Activated CD4-positive, alpha-beta T cell treated with anti-CD3 and anti-CD28 coated beads for 36 hours (primary cell): Measurements from ENCODE around the gene TSHZ1. TPM values are rescaled to one million over a fixed set of nuclear protein-coding genes. Genes with fewer than 3 reads are reported as not detected.
A peak's percentile ranks its signal among the peaks of the same experiment; 100 is the strongest.

Experiments
- ATAC-seq: fragments of 200-7000 bp; cut with Tn5 transposase; one replicate; pipeline ENCODE4 v1.10.0; 2021; ENCODE audit warnings: mild to moderate bottlenecking, moderate library complexity
- CTCF ChIA-PET: fragments of 350-600 bp; sonication (Branson Sonifier 250); formaldehyde crosslinking; loops from one replicate; lab custom pipeline; 2021; ENCODE audit warnings: antibody characterized with exemption; lab: Charles Lee
- POLR2A ChIA-PET: fragments of 350-600 bp; sonication (Branson Sonifier 250); formaldehyde crosslinking; loops from one replicate; lab custom pipeline; 2021; ENCODE audit warnings: antibody characterized with exemption, inconsistent platforms; lab: Charles Lee
- DNase-seq: peaks from one replicate; pipeline ENCODE4 v3.0.0-alpha.2; 2020
- H3K27ac Mint-ChIP-seq: one replicate; pipeline ENCODE4 v1.8.0; 2021; ENCODE audit warnings: mixed read lengths
- H3K27me3 Mint-ChIP-seq: one replicate; pipeline ENCODE4 v1.8.0; 2021; ENCODE audit warnings: mixed read lengths
- H3K36me3 Mint-ChIP-seq: one replicate; pipeline ENCODE4 v1.8.0; 2021; ENCODE audit warnings: low read depth, mixed read lengths
- H3K4me1 Mint-ChIP-seq: one replicate; pipeline ENCODE4 v1.8.0; 2021; ENCODE audit warnings: mixed read lengths
- H3K4me3 Mint-ChIP-seq: one replicate; pipeline ENCODE4 v1.8.0; 2021; ENCODE audit warnings: mild to moderate bottlenecking, moderate library complexity, mixed read lengths
- H3K9me3 Mint-ChIP-seq: one replicate; pipeline ENCODE4 v1.8.0; 2021; ENCODE audit warnings: low read depth, mixed read lengths
- intact Hi-C, 2 experiments: fragments of 100-400 bp; cut with DNase I in 1 of 2; cut with micrococcal nuclease in 1 of 2; formaldehyde crosslinking; loops; one replicate each; pipeline versions ENCODE4 v1.14.2 to v1.15.1; 2022 to 2024; cut with DNase I, micrococcal nuclease
- total RNA-seq, 2 experiments: library from RNA; stranded (reverse); gene quantifications; one replicate each; pipeline ENCODE4 v1.2.3, GENCODE V29; 2021

Gene TSHZ1, protein sequence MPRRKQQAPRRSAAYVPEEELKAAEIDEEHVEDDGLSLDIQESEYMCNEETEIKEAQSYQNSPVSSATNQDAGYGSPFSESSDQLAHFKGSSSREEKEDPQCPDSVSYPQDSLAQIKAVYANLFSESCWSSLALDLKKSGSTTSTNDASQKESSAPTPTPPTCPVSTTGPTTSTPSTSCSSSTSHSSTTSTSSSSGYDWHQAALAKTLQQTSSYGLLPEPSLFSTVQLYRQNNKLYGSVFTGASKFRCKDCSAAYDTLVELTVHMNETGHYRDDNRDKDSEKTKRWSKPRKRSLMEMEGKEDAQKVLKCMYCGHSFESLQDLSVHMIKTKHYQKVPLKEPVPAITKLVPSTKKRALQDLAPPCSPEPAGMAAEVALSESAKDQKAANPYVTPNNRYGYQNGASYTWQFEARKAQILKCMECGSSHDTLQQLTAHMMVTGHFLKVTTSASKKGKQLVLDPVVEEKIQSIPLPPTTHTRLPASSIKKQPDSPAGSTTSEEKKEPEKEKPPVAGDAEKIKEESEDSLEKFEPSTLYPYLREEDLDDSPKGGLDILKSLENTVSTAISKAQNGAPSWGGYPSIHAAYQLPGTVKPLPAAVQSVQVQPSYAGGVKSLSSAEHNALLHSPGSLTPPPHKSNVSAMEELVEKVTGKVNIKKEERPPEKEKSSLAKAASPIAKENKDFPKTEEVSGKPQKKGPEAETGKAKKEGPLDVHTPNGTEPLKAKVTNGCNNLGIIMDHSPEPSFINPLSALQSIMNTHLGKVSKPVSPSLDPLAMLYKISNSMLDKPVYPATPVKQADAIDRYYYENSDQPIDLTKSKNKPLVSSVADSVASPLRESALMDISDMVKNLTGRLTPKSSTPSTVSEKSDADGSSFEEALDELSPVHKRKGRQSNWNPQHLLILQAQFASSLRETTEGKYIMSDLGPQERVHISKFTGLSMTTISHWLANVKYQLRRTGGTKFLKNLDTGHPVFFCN (N-terminal part only)
- 10 to 100 TPM; 12.0 to 13.4 TPM for total RNA-seq

DNA sequence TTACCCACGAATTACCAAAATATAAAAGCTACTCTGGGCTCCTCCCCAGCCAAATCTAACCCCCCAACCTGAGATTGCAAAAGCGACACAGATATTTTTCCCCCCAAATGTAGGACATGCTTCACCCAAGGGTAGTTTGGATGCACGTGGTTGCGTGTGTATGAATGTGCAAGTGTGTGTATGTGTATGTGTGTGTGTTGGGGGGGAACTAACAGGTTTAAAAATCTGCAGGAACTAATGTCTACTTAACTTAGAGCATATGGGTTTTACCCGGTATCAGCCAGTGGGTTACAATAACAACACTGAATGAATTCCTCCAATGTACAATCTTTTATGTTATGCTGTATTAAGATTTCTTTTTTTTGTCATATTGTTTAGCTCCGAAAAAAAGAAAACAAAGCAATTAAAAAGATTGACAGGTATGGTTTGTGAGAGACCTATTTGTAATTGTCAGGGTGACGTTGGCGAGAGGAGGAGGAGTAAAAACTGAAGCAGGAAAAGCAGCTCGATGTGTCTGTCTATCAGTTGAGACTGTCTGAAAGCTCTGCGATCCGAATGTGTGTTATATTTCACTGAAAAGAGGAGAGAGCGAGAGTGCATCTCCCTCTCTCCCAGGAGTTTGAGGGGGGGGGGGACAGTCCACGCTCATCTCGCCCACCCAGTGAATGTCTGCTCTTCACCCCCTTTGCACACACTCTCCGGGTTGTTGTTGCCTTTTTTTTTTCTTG is at the start of gene TSHZ1:
TSHZ1 (plus strand) TSS at position 524 of the 728 bp plus-strand sequence. CDS start 1,080 bp downstream, outside the sequence.
- Mint-ChIP-seq H3K4me3 (peak within 1 kb of the TSS; percentile 100), H3K36me3 (peaks cover 18% of the 10 kb centered on the region), H3K27me3 (peaks cover 7% of the 10 kb centered on the region), H3K4me1 (peaks cover 58% of the 10 kb centered on the region), H3K27ac (peak within 1 kb of the TSS; percentile 97), H3K9me3 (no peaks in the 10 kb centered on the region)
- peak; percentile 39 for ATAC-seq
- POLR2A ChIA-PET, result interaction anchor here (0.6 to 2.2 kb wide), 15 partner anchors 36 to 837 kb away, joined by 3 to 16 read pairs (median 3); partner anchors contain the start of gene ZNF407
- DNase-seq, result peak; percentile 75
- intact Hi-C loops, result loop anchor here (1.0 to 10.0 kb wide), 13 partner anchors 37 to 1284 kb away; partner anchors contain the start of genes CNDP2 (in 1 of the 2), CYB5A (in 1 of the 2), TIMM21 (in 1 of the 2) and ZNF516 (in 1 of the 2)
- CTCF ChIA-PET, result interaction anchor here (0.6 to 1.2 kb wide), 4 partner anchors 10 to 1911 kb away, joined by 3 to 5 read pairs (median 4); no protein-coding TSS in a partner anchor

DNA sequence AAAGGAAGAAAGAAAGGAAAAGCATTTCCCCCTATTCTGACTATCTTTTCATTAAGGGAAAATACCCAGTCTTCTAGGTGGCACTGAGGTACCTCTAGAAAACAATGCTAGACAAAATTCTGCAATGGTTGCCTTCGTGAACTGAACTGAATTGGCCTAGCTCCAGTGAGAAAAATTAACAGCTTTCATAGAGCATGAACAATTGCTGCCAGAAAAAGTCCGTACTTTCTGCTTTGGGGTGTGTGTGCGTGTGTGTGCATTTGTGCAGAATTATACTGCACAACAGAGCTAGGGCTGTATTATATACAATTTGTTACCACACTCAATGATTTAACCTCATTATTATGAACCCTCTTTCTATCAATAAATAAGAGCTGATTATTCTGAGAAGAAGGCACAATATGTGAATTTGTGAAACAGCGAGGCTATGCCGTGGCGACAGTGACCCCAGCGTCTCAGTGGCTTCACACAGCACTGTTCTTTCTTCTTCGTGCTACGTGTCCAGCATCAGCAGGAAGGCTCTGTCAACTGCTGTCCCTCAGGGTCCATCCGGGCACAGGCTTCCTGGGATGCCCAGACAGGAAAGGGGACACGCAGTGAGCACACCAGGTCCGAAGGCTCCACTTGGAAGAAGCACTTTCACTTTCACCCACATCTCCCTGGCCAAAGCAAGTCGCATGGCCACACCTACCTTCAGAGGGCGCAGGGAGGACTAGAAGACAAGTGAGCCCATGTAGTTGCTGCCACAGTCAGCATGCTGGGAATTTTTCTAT is 49.2 kb upstream of the TSHZ1 start:
- Mint-ChIP-seq H3K27ac (peak overlapping the region; percentile 30), H3K4me3 (peak overlapping the region; percentile 66), H3K36me3 (no peaks in the 10 kb centered on the region), H3K4me1 (peaks cover 6% of the 10 kb centered on the region), H3K9me3 (no peaks in the 10 kb centered on the region), H3K27me3 (no peaks in the 10 kb centered on the region)
- intact Hi-C loops, result no loop called here
- peak; percentile 64 for ATAC-seq
- ChIA-PET POLR2A (interaction anchor here (0.5 kb wide), 1 partner anchor 183 kb away, joined by 4 read pairs; no protein-coding TSS in a partner anchor), CTCF (no interaction called here)
- peak; percentile 24 for DNase-seq

DNA sequence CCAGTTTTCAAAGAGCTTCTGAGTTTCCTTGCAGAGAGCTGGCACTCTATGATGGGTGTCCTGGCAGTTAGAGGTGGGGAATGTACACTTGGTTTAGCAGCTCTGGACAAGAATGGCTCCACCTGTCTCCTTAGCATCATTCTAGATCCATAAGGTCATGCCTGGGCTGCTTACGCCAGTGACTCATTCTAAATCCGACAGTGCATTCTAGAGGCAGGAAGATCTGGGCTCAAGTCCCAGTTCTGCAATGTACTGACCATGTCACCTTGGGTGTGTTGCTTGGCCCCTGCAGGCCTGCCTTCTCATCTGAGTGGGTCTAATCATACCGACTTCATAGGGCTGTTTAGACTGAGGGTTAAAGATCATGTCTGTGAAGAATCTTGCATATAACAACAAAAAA is 48.1 kb upstream of the TSHZ1 start:
- ChIA-PET POLR2A (no interaction called here), CTCF (no interaction called here)
- no peak for ATAC-seq
- no peak for DNase-seq
- no peaks in the 10 kb centered on the region for H3K9me3 Mint-ChIP-seq
- peaks cover 7% of the 10 kb centered on the region for H3K27me3 Mint-ChIP-seq
- H3K4me3 Mint-ChIP-seq, result no peak overlapping the region
- no peaks in the 10 kb centered on the region for H3K36me3 Mint-ChIP-seq
- H3K4me1 Mint-ChIP-seq, result peaks cover 6% of the 10 kb centered on the region
- H3K27ac Mint-ChIP-seq, result no peak overlapping the region
- intact Hi-C loops, result no loop called here

DNA sequence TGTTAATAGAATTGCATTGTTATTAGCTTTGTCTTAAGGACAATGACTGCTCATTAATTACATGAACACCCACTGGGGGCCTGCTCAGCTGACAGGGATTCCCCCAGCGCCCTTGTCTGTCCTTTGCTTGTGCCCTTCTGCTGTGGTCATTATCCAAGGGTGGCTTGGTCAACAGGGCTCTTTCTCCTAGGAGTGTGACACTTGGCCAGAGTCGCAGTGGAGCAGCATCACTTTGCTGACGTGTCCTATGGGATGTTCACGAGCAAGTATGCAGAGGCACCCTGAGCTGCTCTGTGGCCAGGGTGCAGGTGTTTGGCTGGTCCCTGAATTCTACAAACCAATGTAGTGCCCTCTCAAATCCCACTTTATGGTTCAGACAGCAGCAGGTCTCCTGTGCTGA is 47.6 kb upstream of the TSHZ1 start:
- no peak for DNase-seq
- ATAC-seq, result no peak
- Mint-ChIP-seq H3K4me1 (peaks cover 6% of the 10 kb centered on the region), H3K4me3 (no peak overlapping the region), H3K9me3 (no peaks in the 10 kb centered on the region), H3K27ac (no peak overlapping the region), H3K27me3 (peaks cover 7% of the 10 kb centered on the region), H3K36me3 (no peaks in the 10 kb centered on the region)
- CTCF ChIA-PET, result no interaction called here
- intact Hi-C loops, result no loop called here
- POLR2A ChIA-PET, result no interaction called here

DNA sequence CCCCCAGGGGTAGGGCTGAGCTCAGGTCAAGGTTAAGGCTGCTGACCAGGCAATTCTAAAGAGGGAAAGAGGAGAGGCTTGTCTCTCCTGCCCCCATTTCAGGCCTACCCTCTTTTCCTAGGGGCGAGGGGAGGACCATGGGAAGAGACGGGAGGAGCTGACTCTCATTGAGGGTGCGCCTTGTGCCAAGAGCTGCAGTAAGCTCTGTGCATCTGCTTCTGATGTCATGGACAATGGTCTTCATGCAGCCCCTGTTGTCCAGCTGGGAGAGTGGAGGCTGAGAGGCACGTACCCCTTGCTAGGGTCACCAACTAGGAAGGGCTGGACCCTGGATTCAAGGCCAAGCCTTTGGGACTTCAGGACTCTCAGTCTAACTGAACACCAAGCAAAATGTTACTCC is 46.9 kb upstream of the TSHZ1 start:
- Mint-ChIP-seq H3K4me1 (peaks cover 6% of the 10 kb centered on the region), H3K9me3 (no peaks in the 10 kb centered on the region), H3K27me3 (peaks cover 7% of the 10 kb centered on the region), H3K4me3 (no peak overlapping the region), H3K36me3 (no peaks in the 10 kb centered on the region), H3K27ac (no peak overlapping the region)
- CTCF ChIA-PET, result interaction anchor here (0.6 to 0.9 kb wide), 3 partner anchors 12 to 508 kb away, joined by 3 read pairs; no protein-coding TSS in a partner anchor
- intact Hi-C loops, result no loop called here
- POLR2A ChIA-PET, result no interaction called here
- DNase-seq, result no peak
- ATAC-seq, result no peak

DNA sequence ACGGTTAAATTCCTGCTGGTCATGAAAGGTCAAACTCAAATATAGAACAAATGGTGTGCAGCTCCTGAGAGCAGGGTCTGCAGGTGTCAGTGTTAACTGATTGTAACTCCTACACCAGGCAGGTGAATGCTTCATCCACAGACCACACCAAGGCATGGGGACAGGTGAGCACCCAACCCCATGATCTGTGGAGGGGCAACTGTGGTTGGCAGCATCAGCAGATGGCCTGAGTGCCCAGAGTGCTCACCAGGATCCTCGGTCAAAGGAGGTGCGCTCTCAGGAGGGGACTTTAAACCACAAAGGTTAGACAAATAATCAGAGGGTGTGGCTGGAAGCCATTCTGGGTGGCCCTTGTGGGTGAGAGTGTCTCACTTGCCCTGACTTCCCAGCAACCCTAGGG is 46.1 kb upstream of the TSHZ1 start:
- H3K9me3 Mint-ChIP-seq, result no peaks in the 10 kb centered on the region
- H3K4me3 Mint-ChIP-seq, result no peak overlapping the region
- no peak for DNase-seq
- ATAC-seq, result no peak
- peaks cover 7% of the 10 kb centered on the region for H3K27me3 Mint-ChIP-seq
- POLR2A ChIA-PET, result no interaction called here
- intact Hi-C loops, result no loop called here
- no peaks in the 10 kb centered on the region for H3K36me3 Mint-ChIP-seq
- peaks cover 6% of the 10 kb centered on the region for H3K4me1 Mint-ChIP-seq
- CTCF ChIA-PET, result no interaction called here
- no peak overlapping the region for H3K27ac Mint-ChIP-seq

DNA sequence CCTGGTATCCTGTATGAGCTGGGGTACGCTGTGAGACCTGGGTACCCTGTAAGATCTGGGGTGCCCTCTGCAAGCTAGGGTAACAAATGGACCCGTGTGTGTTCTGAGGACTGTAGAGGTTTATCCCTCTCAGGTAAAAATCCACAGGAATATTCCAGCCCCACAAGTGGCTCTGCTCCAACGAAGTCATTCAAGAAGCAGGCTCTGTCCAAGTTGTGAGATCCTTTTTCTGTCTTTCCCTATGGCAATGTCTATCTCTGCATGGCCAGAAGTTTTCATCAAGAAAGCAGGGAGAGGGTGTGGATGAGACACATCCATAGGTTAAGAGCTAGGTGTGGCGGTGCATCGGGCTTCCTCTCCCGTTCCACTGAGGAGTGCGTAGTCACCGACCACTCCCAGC is 44.7 kb upstream of the TSHZ1 start:
- no peaks in the 10 kb centered on the region for H3K36me3 Mint-ChIP-seq
- ATAC-seq, result no peak
- no peak for DNase-seq
- intact Hi-C loops, result no loop called here
- no peak overlapping the region for H3K4me3 Mint-ChIP-seq
- CTCF ChIA-PET, result no interaction called here
- no peak overlapping the region for H3K27ac Mint-ChIP-seq
- peaks cover 7% of the 10 kb centered on the region for H3K27me3 Mint-ChIP-seq
- POLR2A ChIA-PET, result no interaction called here
- H3K9me3 Mint-ChIP-seq, result no peaks in the 10 kb centered on the region
- H3K4me1 Mint-ChIP-seq, result peaks cover 6% of the 10 kb centered on the region

DNA sequence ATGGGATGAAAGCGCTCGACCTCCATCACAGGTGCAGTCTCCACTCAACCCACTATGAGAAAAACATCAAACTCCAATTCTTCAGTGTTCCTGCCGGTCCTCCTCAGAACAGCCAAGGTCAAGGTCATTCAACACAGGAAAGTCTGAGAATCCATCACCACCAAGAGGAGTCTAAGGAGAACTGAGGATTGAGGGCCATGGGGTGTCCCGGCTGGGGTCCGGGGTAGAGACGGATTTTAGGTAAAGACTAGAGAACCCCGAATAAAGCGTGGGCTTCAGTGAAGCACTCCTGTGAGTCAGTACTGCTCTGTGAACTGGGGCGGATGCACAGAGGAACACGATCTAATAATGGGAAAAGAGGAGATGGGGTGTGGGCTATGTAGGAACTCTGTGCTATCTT is 43.5 kb upstream of the TSHZ1 start:
- CTCF ChIA-PET, result no interaction called here
- no peak overlapping the region for H3K4me3 Mint-ChIP-seq
- H3K9me3 Mint-ChIP-seq, result no peaks in the 10 kb centered on the region
- intact Hi-C loops, result no loop called here
- H3K4me1 Mint-ChIP-seq, result no peaks in the 10 kb centered on the region
- DNase-seq (no peak), ATAC-seq (no peak)
- H3K27ac Mint-ChIP-seq, result no peak overlapping the region
- POLR2A ChIA-PET, result no interaction called here
- no peaks in the 10 kb centered on the region for H3K36me3 Mint-ChIP-seq
- peaks cover 7% of the 10 kb centered on the region for H3K27me3 Mint-ChIP-seq

DNA sequence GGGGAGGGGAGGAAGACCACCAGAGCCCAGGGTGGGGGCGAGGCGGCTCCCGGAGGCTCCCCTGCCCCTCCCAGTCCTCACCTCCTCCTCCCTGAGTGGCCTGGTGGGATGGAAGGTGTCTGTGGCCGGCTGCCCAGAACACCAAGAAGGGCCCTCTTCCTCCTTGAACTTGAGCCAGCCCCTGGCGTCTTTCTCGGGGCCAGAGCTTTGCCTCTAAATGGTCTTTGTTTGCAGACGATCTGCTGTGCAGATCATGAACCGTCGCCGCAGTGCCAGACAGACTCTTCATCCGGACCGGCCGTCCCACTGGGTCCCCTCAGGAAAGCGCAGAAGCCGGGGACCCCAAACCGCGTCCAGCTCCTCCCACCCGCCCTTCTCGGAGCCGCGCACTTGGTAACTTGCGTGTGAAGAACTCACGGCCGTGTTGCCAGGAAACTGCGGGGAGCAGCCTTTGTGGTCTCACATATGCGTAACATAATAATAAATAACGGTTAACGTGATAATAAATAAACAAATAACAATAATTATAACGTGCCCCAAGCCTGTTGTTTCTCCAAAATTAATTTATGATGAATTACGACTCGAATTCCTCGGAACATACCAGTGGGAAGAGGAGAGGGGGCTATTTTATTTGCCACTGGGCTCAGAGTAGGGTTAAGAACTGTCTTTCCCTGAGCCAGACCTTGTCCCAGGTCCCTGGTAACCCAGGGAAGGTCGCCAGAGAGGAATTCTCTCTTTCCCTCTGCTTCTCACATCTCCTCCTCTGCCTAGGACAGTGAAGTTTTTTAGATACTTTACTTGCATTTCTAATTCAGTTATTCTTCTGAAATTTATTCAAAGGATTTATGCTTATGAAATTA is 42.6 kb upstream of the TSHZ1 start:
- Mint-ChIP-seq H3K4me1 (peaks cover 2% of the 10 kb centered on the region), H3K9me3 (no peaks in the 10 kb centered on the region), H3K27ac (no peak overlapping the region), H3K4me3 (no peak overlapping the region), H3K36me3 (no peaks in the 10 kb centered on the region), H3K27me3 (peaks cover 7% of the 10 kb centered on the region)
- CTCF ChIA-PET, result no interaction called here
- intact Hi-C loops, result no loop called here
- ATAC-seq (no peak), DNase-seq (no peak)
- POLR2A ChIA-PET, result no interaction called here

DNA sequence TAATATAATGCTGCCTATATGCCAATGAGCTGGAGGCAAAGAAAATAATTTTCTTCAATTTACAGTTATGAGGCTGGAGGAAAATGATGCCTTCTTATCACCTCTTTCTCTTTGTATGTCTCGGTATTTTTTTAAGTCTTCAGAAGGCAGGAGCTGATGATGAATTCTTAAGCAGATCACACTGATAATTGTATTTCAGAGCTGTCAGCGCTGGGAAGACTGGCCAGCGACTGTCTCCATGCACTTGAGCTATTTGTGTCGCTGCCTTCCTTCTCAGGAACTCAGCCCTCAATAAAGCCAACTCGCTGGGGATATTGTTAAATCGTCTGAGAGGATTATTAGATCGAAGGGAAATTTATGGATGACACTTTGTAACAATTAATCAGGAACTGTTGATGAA is 42.0 kb upstream of the TSHZ1 start:
- Mint-ChIP-seq H3K27ac (no peak overlapping the region), H3K9me3 (no peaks in the 10 kb centered on the region), H3K36me3 (no peaks in the 10 kb centered on the region), H3K4me3 (no peak overlapping the region), H3K27me3 (peaks cover 7% of the 10 kb centered on the region), H3K4me1 (peaks cover 2% of the 10 kb centered on the region)
- DNase-seq (no peak), ATAC-seq (no peak)
- intact Hi-C loops, result no loop called here
- ChIA-PET POLR2A (no interaction called here), CTCF (no interaction called here)
